Measurements from ENCODE around the gene MYF6.

DNA sequence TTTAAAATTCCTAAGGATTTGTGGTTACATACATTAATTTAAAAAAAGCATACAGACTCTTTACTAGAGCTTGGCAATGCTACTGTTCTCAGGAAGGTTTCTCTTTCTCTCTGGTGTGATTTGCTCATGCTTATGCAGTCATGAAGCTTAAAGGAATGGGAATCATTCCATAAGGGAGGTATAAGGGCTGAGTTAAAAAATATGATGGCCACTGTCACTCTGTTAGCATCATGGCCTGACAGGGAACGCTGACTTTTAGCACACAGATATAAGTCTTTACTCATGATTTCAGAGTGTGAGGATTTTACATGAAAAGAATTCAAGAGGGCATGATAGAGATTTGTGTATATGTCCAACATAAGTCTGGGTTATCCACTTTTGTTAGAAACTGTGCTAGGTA, 13.1 kb downstream of the MYF6 start:
- no peak for TF ChIP-seq EZH2 (IDR thresholded peaks at IDR 0.05; ENCODE audit: borderline replicate concordance, low read depth, low read length, severe bottlenecking)
- TF ChIP-seq, protein P1, sequence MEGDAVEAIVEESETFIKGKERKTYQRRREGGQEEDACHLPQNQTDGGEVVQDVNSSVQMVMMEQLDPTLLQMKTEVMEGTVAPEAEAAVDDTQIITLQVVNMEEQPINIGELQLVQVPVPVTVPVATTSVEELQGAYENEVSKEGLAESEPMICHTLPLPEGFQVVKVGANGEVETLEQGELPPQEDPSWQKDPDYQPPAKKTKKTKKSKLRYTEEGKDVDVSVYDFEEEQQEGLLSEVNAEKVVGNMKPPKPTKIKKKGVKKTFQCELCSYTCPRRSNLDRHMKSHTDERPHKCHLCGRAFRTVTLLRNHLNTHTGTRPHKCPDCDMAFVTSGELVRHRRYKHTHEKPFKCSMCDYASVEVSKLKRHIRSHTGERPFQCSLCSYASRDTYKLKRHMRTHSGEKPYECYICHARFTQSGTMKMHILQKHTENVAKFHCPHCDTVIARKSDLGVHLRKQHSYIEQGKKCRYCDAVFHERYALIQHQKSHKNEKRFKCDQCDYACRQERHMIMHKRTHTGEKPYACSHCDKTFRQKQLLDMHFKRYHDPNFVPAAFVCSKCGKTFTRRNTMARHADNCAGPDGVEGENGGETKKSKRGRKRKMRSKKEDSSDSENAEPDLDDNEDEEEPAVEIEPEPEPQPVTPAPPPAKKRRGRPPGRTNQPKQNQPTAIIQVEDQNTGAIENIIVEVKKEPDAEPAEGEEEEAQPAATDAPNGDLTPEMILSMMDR (IDR thresholded peaks at IDR 0.05; ENCODE audit: borderline replicate concordance, extremely low read depth, low read length, poor library complexity, severe bottlenecking) = no peak
